GM19395 (cell line): ENCODE data around the gene ACTR2.
"Not testable (repeated sequence)": the region's sequence is repeated elsewhere in the genome, so short reads cannot be mapped to it uniquely, and the experiment has no call there.

Source experiments
- ATAC-seq: cut with Tn5 transposase; IDR thresholded peaks from one replicate; pipeline ENCODE4 v1.9.1; 2021; ENCODE audit warnings: mild to moderate bottlenecking, moderate library complexity; ENCODE audit not compliant: unreplicated experiment

The ACTR2 gene

DNA sequence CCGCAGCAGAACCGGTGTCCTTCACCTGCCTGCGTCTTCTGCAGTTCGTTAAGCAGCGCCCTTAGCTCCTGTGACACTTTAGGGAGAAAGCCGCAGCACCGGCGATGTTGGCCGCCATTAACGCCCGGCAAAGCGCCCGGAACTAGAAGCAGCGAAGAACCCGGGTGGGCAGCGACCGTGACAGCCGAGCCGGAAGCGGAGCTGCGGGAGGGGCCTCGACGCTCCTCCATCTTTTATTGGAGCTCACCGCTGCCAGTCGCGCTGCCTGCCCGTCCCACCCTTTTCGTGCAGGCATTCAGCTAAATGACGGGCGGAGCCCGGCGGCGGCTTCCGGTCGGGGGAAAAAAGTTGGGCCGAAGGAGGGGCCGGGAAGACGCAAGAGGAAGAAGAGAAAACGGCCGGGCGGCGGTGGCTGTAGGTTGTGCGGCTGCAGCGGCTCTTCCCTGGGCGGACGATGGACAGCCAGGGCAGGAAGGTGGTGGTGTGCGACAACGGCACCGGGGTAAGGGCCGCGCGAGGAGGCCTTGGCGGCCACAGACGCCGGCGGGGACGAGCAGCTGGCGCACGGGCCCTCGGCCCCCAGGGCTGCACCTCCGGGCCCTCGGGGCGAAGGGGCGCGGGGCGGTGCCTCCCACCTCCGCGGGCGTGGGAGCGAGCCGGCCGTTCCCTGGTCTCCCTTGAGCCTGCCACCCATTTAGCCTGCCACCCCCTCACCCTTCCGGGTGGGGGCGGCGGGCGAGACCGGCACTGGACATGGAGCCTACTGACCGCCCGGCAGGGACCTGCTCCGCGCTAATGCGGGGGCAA is at the start of gene ACTR2:
ACTR2 (plus strand) TSS at position 376 of the 807 bp plus-strand sequence; CDS start at position 455, 79 bp downstream.
- ATAC-seq: peak; percentile 85

DNA sequence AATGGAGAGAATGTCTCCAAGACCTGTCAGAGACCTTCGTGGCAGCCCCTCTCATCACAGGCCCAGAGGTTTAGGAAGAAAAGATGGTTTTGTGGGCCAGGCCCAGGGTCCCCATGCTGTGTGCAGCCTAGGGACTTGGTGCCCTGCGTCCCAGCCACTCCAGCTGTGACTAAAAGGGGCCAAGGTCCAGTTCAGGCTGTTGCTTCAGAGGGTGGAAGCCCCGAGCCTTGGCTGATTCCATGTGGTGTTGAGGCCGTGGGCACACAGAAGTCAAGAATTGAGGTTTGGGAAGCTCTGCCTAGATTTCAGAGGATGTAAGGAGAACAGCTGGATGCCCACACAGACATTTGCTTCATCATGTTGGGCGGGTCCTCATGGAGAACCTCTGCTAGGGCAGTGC is 45.1 kb upstream of the ACTR2 start:
- ATAC-seq: no peak

DNA sequence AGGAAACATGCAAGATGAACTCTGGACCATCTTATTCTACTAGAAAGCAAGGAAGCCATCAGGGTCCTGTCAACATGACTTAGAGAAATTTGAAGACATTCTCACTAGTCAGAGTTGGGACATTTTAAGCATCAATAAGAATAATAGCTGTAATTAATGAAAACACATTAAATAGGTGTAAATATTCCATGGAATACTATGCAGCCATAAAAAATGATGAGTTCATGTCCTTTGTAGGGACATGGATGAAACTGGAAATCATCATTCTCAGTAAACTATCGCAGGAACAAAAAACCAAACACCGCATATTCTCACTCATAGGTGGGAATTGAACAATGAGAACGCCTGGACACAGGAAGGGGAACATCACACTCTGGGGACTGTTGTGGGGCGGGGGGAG is 44.2 kb upstream of the ACTR2 start:
- ATAC-seq: not testable (repeated sequence)

DNA sequence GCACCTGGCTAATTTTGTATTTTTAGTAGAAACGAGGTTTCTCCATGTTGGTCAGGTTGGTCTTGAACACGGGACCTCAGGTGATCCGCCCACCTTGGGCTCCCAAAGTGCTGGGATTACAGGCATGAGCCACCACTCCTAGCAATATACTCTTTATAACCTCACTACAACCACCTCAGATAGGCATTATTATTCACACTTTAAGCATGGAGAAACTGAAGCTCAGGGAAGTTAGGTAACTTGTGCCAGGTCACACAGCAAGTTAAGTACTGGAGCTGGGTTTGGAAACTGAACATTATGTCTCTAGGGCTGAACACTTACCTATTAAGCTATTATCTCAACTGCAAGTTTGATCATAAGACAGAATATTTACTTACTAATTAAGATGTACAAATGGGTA is 42.6 kb upstream of the ACTR2 start:
- ATAC-seq: no peak

DNA sequence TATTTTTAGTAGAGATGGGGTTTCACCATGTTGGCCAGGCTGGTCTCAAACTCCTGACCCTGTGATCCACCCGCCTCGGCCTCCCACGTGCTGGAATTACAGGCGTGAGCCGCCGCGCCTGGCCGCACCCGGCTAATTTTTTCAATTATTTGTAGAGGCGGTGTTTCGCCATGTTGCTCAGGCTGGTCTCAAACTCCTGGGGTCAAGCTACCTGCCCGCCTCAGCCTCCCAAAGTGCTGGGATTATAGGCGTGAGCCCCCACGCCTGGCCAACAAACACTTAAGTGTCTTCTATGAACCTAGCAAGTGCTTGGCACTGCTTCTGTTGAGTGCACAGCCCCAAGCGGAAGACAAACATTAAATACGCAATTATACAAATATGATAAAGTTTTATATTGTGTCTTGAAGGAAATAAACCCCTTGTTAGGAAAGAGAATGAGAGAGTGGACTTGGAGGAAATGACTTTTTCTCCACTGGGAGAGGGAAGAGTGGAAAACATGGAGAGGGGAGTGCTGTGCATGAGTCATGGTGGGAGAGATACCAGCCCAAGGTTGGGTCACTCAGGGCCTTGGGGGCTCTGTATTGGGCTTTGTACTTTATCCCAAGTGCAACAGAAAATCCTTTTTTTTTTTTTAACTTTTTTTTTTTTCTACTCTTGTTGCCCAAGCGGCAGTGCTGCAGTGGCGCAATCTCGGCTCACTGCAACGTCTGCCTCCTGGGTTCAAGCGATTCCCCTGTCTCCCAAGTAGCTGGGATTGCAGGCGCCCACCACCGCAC is 41.4 kb upstream of the ACTR2 start:
- no peak for ATAC-seq

DNA sequence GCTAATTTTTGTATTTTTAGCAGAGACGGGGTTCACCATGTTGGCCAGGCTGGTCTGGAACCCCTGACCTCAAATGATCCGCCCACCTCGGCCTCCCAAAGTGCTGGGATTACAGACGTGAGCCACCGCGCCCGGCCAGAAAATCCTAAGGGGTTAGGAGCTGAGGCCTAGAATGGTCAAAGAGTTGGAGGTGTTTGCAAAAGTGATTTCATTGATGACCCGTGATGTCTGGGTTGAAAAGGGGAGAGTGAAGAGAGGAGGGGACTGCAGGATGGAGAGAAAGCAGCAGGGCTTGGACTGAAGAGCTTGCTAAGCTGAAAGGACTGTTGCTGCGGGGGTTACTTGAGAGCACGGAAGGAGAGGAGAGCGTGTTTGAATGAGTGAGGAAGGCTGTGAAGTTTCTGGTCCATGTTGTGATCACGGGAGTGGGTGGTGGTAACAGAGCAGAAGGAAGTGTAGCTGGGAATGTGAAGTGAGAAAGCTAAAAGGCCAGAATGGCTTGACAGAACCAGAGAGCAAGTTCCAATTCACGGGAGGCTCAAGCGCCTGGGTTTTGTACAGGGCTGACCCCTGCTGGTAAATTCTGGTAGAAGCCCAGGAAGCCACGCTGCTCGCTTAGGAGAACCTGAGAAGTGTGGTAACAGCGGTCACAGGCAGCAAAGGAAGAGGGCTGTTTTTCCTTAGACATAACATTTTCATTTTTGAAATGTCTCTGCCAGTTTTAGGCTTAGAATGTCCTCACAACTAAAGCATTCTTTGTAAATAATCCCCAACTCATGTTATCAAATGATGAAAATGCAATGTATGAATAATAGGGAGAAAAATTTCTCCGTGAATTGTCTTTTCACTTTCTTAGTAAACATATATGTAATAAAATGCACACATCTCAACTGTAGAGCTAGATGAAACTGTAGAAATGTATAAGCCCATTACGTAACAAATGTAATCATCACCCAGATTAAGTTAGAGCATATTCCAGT is 40.5 kb upstream of the ACTR2 start:
- ATAC-seq: peak; percentile 82

DNA sequence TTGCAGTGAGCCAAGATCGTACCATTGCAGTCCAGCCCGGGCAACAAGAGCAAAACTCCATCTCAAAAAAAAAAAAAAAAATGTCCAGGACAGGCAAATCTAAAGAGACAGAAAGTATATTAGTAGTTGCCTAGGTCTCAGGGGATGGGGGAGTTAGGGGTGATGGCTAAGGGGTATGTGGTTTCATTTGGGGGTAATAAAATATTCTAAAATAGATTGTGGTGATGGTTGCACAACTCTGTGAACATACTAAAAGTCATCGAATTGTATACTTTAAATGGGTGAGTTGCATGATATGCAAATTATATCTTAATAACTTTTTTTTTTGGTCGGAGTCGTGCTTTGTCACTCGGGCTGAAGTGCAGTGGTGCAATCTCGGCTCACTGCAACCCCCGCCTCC is 34.2 kb upstream of the ACTR2 start:
- no peak for ATAC-seq

DNA sequence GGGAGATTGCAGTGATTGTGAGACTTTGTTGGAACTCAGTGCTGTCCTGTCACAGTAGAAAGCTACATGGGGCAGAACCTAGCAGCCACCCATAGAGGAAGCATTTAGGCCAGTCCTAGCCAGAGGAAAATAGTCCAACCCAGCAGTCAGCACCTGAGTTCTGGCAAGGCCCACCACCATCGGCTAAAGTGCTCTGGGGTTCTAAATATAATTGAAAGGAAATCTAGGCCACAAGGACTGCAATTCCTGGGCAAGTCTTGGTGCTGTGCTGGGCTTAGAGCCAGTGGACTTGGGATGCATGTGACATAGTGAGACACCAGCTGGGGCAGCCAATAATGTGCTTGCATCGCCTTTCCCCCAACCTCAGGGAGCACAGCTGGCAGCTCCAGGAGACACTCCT is 28.9 kb upstream of the ACTR2 start:
- no peak for ATAC-seq

DNA sequence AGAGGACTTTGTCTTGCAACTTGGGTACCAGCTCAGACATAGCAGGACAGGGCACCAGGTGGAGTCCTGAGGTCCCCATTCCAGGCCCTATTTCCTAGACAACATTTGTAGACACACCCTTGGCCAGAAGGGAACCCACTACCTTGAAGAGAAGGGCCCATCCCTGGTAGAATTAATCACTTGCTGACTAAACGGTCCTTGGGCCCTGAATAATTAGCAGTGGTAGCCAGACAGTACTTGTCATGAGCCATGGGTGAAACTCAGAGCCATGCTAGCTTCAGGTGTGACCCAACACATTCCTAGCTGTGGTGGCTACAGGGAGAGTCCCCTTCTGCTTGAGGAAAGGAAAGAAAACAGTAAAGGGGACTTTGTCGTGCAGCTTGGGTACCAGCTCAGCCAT is 28.5 kb upstream of the ACTR2 start:
- ATAC-seq: no peak

DNA sequence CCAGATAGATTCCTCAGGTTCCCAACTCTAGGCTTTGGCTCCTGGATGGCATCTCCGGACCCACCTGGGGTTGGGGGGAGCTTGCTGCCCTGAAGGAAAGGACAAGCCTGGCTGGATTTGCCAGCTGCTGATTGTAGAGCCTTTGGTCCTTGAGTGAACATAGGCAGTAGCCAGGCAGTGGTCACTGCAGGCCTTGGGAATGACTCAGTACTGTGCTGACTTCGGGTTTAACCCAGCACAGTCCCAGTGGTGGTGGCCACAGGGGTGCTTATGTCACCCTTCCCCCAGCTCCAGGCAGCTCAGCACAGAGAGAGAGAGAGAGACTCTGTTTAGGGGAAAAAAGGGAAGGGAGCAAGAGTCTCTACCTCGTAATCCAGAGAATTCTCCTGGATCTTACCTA is 27.7 kb upstream of the ACTR2 start:
- ATAC-seq: no peak

DNA sequence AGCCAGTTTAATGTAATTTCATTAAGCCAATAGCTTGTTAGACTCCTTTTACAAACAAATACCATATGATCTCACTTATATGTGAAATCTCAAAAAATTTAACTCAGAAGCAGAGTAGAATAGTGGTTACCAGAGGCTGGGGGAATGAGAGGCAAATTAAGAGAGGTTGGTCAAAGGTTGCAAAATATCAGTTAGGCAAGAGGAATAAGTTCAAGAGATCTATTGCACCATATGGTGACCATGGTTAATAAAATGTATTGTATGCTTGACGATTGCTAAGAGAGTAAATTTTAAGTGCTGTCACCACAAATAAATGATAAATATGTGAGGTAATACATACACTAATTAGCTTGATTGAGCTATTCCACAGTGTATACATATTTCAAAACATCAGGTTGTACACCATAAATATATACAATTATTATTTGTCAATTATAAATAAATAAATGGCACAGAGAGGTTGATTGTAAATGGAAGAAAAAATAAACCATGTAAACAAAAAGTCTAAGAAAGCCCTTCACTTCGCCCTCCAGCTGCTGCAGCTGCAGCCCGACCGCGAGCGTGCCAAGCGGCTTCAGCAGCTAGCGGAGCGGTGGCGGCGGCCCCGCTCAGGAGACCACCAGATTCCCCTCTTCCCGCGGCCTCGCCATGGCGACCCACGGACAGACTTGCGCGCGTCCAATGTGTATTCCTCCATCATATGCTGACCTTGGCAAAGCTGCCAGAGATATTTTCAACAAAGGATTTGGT is 23.0 kb upstream of the ACTR2 start:
- no peak for ATAC-seq

DNA sequence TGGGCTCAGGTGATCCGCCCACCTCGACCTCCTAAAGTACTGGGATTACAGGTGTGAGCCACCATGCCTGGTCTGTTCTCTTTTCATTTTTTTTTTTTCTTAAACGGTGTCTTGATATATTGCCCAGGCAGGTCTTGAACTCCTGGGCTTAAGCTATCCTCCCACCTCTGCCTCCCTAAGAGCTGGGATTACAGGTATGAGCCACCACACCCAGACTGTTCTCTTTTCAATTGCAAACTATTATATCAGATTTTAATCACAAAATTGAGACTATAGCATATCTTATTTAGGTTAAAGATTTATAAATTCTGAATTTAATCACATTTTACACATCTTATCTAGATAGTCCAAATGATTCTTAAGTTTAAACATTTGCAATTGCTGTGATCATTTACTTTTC is 15.5 kb upstream of the ACTR2 start:
- no peak for ATAC-seq

DNA sequence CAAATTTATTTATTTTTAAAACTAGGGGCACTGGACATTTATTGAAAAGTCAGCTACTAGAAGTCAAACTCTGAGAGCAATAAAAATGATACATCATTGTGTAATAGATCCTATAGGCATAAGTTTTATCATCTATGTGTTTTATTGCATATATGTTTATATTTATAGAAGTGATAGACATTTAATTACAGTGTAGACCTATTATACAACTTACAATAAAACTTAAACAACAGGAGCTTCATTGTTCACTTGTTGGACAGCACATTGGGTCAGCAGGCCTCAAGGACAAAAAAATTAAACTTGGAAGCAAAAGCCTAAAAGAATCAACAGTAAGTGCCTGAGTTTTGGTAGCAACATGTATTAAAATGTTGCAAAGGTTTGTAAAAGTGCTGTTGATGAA is 15.0 kb upstream of the ACTR2 start:
- ATAC-seq: no peak

DNA sequence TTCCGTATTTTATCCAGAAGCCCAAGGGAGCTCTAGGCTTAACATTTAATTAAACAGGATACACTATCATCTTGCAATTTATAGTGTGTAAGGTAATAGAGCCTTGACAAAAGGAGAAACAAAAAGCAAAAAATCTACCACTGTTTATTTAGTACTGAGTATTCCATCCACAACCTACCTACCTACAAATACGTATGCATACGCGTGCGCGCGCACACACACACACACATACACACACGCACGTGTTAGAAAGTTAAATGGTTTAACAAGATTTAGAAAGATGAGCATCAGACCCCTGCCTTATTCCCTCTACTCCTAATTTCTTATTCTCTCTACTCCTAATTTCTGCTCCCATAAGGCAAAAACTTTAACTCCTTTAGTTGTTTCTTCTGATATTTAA is 14.6 kb upstream of the ACTR2 start:
- ATAC-seq: no peak

DNA sequence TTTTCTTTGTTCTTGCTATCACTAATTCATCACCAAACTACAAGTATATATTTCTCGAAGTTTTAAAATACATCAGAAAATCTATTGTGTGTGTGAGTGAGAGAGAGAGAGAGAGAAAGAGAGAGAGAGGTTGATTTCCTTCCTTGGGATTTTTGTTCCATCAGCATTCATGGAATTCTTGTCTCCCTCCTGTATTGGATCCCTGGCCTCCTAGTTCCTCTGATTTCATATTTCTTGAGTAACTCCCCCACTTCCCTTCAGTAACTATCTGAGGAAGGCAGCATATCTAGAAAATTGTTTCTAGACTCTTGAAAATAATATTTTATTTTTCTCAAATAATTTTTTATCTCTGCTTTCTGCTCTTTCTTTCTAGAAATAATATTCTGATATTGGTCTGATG is 13.3 kb upstream of the ACTR2 start:
- ATAC-seq: no peak

DNA sequence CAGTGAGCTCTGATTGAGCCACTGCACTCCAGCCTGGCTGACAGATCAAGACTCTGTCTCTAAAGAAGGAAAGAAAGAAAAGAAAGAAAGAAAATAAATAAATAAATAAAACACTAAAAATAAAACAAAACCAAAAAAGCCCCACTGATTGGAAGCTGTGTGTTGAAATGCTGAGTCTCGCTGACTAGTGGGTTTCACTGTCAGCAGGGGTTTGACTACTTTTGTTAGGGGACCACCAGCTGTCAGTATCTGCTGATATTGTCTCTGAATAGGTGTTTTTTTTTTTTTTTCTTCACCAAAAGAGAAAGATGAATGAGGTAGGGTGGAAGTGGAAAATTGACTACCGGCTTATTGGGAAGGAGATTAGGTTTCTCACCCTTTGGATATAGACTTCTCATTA is 12.8 kb upstream of the ACTR2 start:
- ATAC-seq: no peak

DNA sequence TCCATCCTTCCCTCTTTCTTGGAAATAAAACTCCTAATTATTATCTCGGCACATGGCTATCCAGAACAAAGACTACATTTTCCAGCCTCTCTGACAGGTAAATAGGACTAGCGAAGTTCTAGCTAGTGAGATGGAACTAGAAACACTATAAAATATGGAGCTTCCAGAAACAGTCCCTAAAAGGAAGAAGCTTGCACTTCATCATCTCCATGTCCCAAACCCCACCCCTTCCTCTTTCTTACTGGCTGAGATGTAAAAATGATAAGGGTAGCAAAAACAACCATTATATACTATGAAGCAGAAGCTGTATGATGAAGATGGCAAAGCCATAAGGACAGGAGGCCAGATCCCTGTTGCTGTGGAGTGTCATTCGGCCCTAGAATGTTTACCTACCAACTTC is 11.7 kb upstream of the ACTR2 start:
- ATAC-seq: no peak

DNA sequence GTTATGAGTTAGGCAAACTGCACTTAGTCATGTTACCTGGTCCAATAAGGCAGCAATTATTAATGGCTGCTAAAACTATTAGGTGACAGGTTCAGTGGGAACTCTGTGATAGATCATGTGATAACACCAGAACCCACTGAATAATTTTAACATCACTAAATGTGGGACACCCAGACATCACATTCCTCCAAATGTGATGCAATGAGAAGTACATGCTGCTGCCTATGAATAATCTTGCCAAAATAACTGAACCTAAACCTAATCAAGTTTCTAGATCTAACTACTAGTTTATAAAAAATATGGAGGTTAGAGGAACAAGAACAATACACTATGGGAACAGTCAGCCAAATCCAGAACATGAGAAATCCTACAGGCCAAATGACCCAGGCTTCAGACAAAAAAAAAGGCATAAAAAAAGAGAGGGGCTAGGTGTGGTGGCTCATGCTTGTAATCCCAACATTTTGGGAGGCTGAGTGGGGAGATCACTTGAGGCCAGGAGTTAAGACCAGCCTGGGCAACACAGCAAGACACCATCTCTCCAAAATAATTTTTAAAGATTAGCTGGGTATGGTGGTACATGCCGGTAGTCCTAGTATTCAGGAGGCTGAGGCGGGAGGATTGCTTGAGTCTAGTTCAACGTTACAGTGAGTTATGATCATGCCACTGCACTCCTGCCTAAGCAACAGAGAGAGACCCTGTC is 7.0 kb upstream of the ACTR2 start:
- no peak for ATAC-seq

DNA sequence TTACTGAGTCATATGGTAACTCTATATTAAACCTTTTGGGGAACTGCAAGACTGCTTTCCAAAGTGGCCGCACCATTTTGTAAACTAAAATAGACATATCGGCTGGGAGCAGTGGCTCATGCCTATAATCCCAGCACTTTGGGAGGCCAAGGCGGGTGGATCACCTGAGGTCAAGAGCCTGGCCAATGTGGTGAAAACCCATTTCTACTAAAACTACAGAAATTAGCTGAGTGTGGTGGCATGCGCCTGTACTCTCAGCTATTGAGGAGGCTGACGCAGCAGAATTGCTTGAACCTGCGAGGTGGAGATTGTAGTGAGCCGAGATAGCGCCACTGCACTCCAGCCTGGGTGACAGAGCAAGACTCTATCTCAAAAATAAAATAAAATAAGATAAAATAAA is 6.4 kb upstream of the ACTR2 start:
- ATAC-seq: not testable (repeated sequence)

DNA sequence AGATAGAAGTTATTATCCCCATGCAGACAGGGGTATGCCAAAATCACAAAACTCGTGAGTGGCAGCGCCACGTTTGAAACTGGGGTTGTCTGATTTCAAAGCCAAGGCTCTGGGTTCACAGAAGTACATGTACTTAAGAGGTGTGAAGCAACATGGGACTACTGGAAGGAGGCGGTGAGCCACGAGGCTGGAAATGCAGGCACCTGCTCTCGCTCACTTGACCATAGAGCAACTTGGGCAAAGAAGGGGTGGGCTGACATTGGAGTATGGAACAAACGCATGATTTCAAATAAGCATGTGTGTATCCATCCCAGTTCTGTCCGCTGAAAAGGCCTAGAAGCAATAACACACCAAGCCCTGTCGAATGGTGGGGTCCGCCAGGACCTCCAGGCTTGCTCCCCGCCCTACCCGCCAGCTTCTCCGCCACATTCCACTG is 593 bp upstream of the ACTR2 start:
- ATAC-seq: peak; percentile 26
